Neutrophil (primary cell): ENCODE results near the gene ZDHHC14.

ENCODE experiments used
- H3K27ac ChIP-seq: fragments of 200-600 bp; sonication (generic); 2 replicates; pipeline ENCODE4 v1.5.1; 2016; ENCODE audit warnings: mild to moderate bottlenecking, moderate library complexity
- H3K27me3 ChIP-seq: fragments of 200-600 bp; sonication (generic); 2 replicates; pipeline ENCODE4 v1.6.0; 2016; ENCODE audit warnings: mild to moderate bottlenecking
- H3K36me3 ChIP-seq: fragments of 200-600 bp; sonication (generic); 2 replicates; pipeline ENCODE4 v1.5.1; 2017
- H3K4me1 ChIP-seq, 2 experiments: fragments of 200-600 bp in 1 of 2; sonication (generic) in 1 of 2; 1 replicate in 1 of 2; 2 replicates in 1 of 2; pipeline versions ENCODE4 v1.5.1 to v1.6.1; 2013 to 2016; ENCODE audit warnings: low read depth in 1 of 2, low read length in 1 of 2, mild to moderate bottlenecking in 1 of 2, moderate library complexity in 1 of 2; ENCODE audit not compliant: control insufficient read depth in 1 of 2, insufficient read depth in 1 of 2
- H3K4me3 ChIP-seq, 2 experiments: fragments of 200-600 bp in 1 of 2; sonication (generic) in 1 of 2; 1 replicate in 1 of 2; 2 replicates in 1 of 2; pipeline ENCODE4 v1.5.1; 2013 to 2016; ENCODE audit warnings: low read depth in 1 of 2, low read length in 1 of 2, mild to moderate bottlenecking in 1 of 2, moderate library complexity in 1 of 2
- H3K9me3 ChIP-seq: fragments of 200-600 bp; sonication (generic); 2 replicates; pipeline ENCODE4 v1.5.1; 2016
- CTCF ChIP-seq: fragments of 200-600 bp; sonication (generic); IDR thresholded peaks from 2 replicates; pipeline ENCODE4 v1.5.1; 2016; ENCODE audit warnings: antibody characterized with exemption

Gene ZDHHC14

GRCh38 chr6:157721426-157721825 lies 340.4 kb downstream of the ZDHHC14 start:
- Histone ChIP-seq H3K27me3 (no peaks in the 10 kb centered on the region), H3K4me1 (peaks cover 12 to 21% of the 10 kb centered on the region in 2 experiments), H3K27ac (no peak overlapping the region), H3K9me3 (no peaks in the 10 kb centered on the region), H3K4me3 (no peak overlapping the region), H3K36me3 (no peaks in the 10 kb centered on the region)
- TF ChIP-seq CTCF = no peak

- Histone ChIP-seq H3K9me3 (no peaks in the 10 kb centered on the region), H3K27ac (no peak overlapping the region), H3K4me3 (no peak overlapping the region), H3K4me1 (peaks cover 12 to 19% of the 10 kb centered on the region in 2 experiments), H3K27me3 (no peaks in the 10 kb centered on the region), H3K36me3 (no peaks in the 10 kb centered on the region)
- TF ChIP-seq CTCF = no peak
Observed at GRCh38 chr6:157721830-157722229, 340.8 kb downstream of the ZDHHC14 start.

GRCh38 chr6:157723376-157723775 lies 342.4 kb downstream of the ZDHHC14 start:
- H3K27ac ChIP-seq = no peak overlapping the region
- H3K4me3 ChIP-seq = no peak overlapping the region
- no peaks in the 10 kb centered on the region for H3K9me3 ChIP-seq
- H3K4me1 ChIP-seq = peaks cover 12 to 19% of the 10 kb centered on the region in 2 experiments
- TF ChIP-seq CTCF = no peak
- no peaks in the 10 kb centered on the region for H3K36me3 ChIP-seq
- H3K27me3 ChIP-seq = no peaks in the 10 kb centered on the region

- no peak overlapping the region for H3K4me3 ChIP-seq
- H3K27ac ChIP-seq = no peak overlapping the region
- no peaks in the 10 kb centered on the region for H3K9me3 ChIP-seq
- no peaks in the 10 kb centered on the region for H3K36me3 ChIP-seq
- no peaks in the 10 kb centered on the region for H3K27me3 ChIP-seq
- peaks cover 12 to 19% of the 10 kb centered on the region in 2 experiments for H3K4me1 ChIP-seq
- TF ChIP-seq CTCF = no peak
Observed at GRCh38 chr6:157724138-157724820, 343.3 kb downstream of the ZDHHC14 start.

GRCh38 chr6:157724960-157725741 lies 344.2 kb downstream of the ZDHHC14 start:
- no peaks in the 10 kb centered on the region for H3K9me3 ChIP-seq
- TF ChIP-seq CTCF = no peak
- H3K36me3 ChIP-seq = no peaks in the 10 kb centered on the region
- H3K4me1 ChIP-seq = peaks cover 12 to 19% of the 10 kb centered on the region in 2 experiments
- H3K27me3 ChIP-seq = no peaks in the 10 kb centered on the region
- H3K4me3 ChIP-seq = no peak overlapping the region
- H3K27ac ChIP-seq = no peak overlapping the region
